GM12878 (cell line): ENCODE measurements around the gene RAB3IL1. TPM values are rescaled to one million over a fixed set of nuclear protein-coding genes. Genes with fewer than 3 reads are reported as not detected.

Experiments used
- ATAC-seq: fragments of 200-7000 bp; cut with Tn5 transposase; 3 replicates; pipeline ENCODE4 v1.9.1; 2020; ENCODE audit warnings: mild to moderate bottlenecking, moderate library complexity
- BruUV-seq: library from RNA; stranded (reverse); fragments of 400-500 nt; replicated peaks from 2 replicates; lab custom pipeline; 2021; lab: Mats Ljungman, UMichigan
- CTCF ChIA-PET: fragments of 300-600 bp; sonication (Branson Sonifier 250); formaldehyde crosslinking; extraction: SDS; loops from one replicate; lab custom pipeline; 2021; ENCODE audit warnings: inconsistent platforms; lab: Yijun Ruan, JAX
- POLR2A ChIA-PET: fragments of 350-600 bp; formaldehyde crosslinking; extraction: SDS; loops from one replicate; lab custom pipeline; 2021; ENCODE audit warnings: inconsistent platforms; lab: Charles Lee
- RAD21 ChIA-PET: fragments of 300-600 bp; sonication (Branson Sonifier 250); formaldehyde crosslinking; loops from one replicate; lab custom pipeline; 2023; ENCODE audit warnings: antibody characterized with exemption; ENCODE audit not compliant: unreplicated experiment; lab: Charles Lee
- SMC1A ChIA-PET: fragments of 300-600 bp; sonication (Branson Sonifier 250); formaldehyde crosslinking; loops from one replicate; lab custom pipeline; 2023; ENCODE audit not compliant: unreplicated experiment, uncharacterized antibody; lab: Charles Lee
- DNase-seq: peaks from one replicate; pipeline ENCODE4 v3.0.0-alpha.2; 2011; ENCODE audit warnings: low read depth, low spot score
- FAIRE-seq: peaks from 3 replicates; lab custom pipeline; 2011; peaks lifted over from hg19 to GRCh38; lab: Jason Lieb, UNC
- H2AFZ ChIP-seq: 2 replicates; pipeline ENCODE4 v1.6.0; 2011; ENCODE audit warnings: low read depth, low read length, control low read depth; ENCODE audit not compliant: control insufficient read depth
- H3K27ac ChIP-seq: 2 replicates; pipeline ENCODE4 v1.5.1; 2011; ENCODE audit warnings: control low read depth; ENCODE audit not compliant: control insufficient read depth, insufficient read depth
- H3K27me3 ChIP-seq, 2 experiments: replicated peaks in 1 of 2; 2 replicates each; pipeline versions ENCODE4 v1.6.0 to v1.6.1; 2011; ENCODE audit warnings: low read length in 1 of 2; ENCODE audit not compliant: control insufficient read depth in 2 of 2, insufficient read depth in 2 of 2
- H3K36me3 ChIP-seq, 2 experiments: 2 replicates each; pipeline ENCODE4 v1.5.1; 2011; ENCODE audit warnings: low read length in 1 of 2; ENCODE audit not compliant: control insufficient read depth in 2 of 2, insufficient read depth in 2 of 2
- H3K4me1 ChIP-seq: 2 replicates; pipeline ENCODE4 v1.6.1; 2011; ENCODE audit warnings: mild to moderate bottlenecking, low read length, moderate library complexity, mixed read lengths; ENCODE audit not compliant: control insufficient read depth, insufficient read depth
- H3K4me2 ChIP-seq: 2 replicates; pipeline ENCODE4 v1.6.0; 2011; ENCODE audit warnings: control low read depth; ENCODE audit not compliant: control insufficient read depth, insufficient read depth
- H3K4me3 ChIP-seq: fragments of 200-600 bp; sonication (generic); 2 replicates; pipeline ENCODE4 v1.5.1; 2016
- H3K79me2 ChIP-seq: 2 replicates; pipeline ENCODE4 v1.6.0; 2011; ENCODE audit warnings: low read length; ENCODE audit not compliant: control insufficient read depth, insufficient read depth
- H3K9ac ChIP-seq: 2 replicates; pipeline ENCODE4 v1.8.0; 2011; ENCODE audit warnings: low read length, control low read depth, mixed read lengths; ENCODE audit not compliant: control insufficient read depth, insufficient read depth
- H3K9me3 ChIP-seq: replicated peaks from 3 replicates; pipeline ENCODE4 v1.5.1; 2011; ENCODE audit warnings: mild to moderate bottlenecking, low read length; ENCODE audit not compliant: control insufficient read depth, insufficient read depth
- H4K20me1 ChIP-seq: 2 replicates; pipeline ENCODE4 v1.6.0; 2011; ENCODE audit not compliant: control insufficient read depth, insufficient read depth
- CBFB ChIP-seq: IDR thresholded peaks from 2 replicates; pipeline ENCODE4 v1.6.1; 2016; ENCODE audit warnings: antibody characterized with exemption, low read depth
- HDGF ChIP-seq: fragments of 450-650 bp; IDR thresholded peaks from 2 replicates; pipeline ENCODE4 v1.6.1; 2016; ENCODE audit warnings: antibody characterized with exemption
- KAT2A ChIP-seq: conservative IDR thresholded peaks from 2 replicates; pipeline ENCODE4 v1.6.1; 2011; ENCODE audit warnings: low read depth, low read length; ENCODE audit not compliant: control insufficient read depth
- RAD51 ChIP-seq: fragments of 450-650 bp; IDR thresholded peaks from 2 replicates; pipeline ENCODE4 v1.6.1; 2016; ENCODE audit warnings: moderate library complexity, mild to moderate bottlenecking, inconsistent platforms
- SMAD1 ChIP-seq: fragments of 450-650 bp; IDR thresholded peaks from 2 replicates; pipeline ENCODE4 v1.6.1; 2018; ENCODE audit warnings: mild to moderate bottlenecking, low read depth; ENCODE audit not compliant: partially characterized antibody
- SPI1 ChIP-seq: IDR thresholded peaks from 2 replicates; pipeline ENCODE4 v1.6.1; 2011; ENCODE audit warnings: low read depth, mild to moderate bottlenecking, low read length, moderate library complexity, borderline replicate concordance; ENCODE audit not compliant: insufficient read depth
- TCF7 ChIP-seq: IDR thresholded peaks from 2 replicates; pipeline ENCODE4 v1.6.1; 2014; ENCODE audit warnings: antibody characterized with exemption, borderline replicate concordance
- WRNIP1 ChIP-seq: IDR thresholded peaks from 2 replicates; pipeline ENCODE4 v1.6.1; 2011; ENCODE audit warnings: low read depth, low read length, improper control_type of control experiment, borderline replicate concordance
- ZNF24 ChIP-seq: fragments of 450-650 bp; IDR thresholded peaks from 2 replicates; pipeline ENCODE4 v1.6.1; 2017; ENCODE audit warnings: antibody characterized with exemption, mild to moderate bottlenecking
- WGBS: methylation state at CpG from one replicate; pipeline ENCODE4 v1.1.6; 2016; ENCODE audit warnings: low lambda C conversion rate; ENCODE audit not compliant: insufficient replicate concordance, insufficient coverage; ENCODE audit errors: missing lambda C conversion rate; 5-methylcytosine and 5-hydroxymethylcytosine counted together
- in situ Hi-C: fragments of 300-500 bp; cut with MboI; formaldehyde crosslinking; loops from 9 replicates; pipeline ENCODE4 v1.14.3; 2018; ENCODE audit warnings: mixed read lengths
- intact Hi-C: fragments of 100-400 bp; cut with micrococcal nuclease; formaldehyde crosslinking; loops from one replicate; pipeline ENCODE4 v1.14.2; 2022; ENCODE audit not compliant: unreplicated experiment
- polyA plus RNA-seq, 11 experiments: library from polyadenylated mRNA; depleted of rRNA in 4 of 11; unstranded in 6 of 11; stranded (reverse) in 5 of 11; fragments of >200 nt; fragmentation: Nextera tagmentation in 4 of 11; fragmentation: Illumina TruSeq in 1 of 11; extraction: Ambion mirVana in 4 of 11; extraction: Trizol in 1 of 11; gene quantifications; 1 replicate in 1 of 11; 2 replicates in 10 of 11; pipeline versions ENCODE4 v1.2.1 to v1.2.3, GENCODE V29; 2011 to 2016; ENCODE audit warnings: inconsistent platforms in 2 of 11, missing spikeins in 2 of 11, low read depth in 1 of 11
- total RNA-seq, 4 experiments: library from RNA; depleted of rRNA in 3 of 4; stranded (reverse); fragments of >200 nt in 3 of 4; fragmentation: Illumina TruSeq in 1 of 4; extraction: Trizol in 1 of 4; gene quantifications; 2 replicates each; pipeline versions ENCODE4 v1.2.1 to v1.2.3, GENCODE V29; 2013 to 2021
- TF ChIP-seq, protein P1 (sequence below): fragments of 450-650 bp; IDR thresholded peaks from 2 replicates; pipeline ENCODE4 v1.6.1; 2017; ENCODE audit warnings: low read depth, mild to moderate bottlenecking, moderate library complexity
- TF ChIP-seq, protein P2 (sequence below): fragments of 450-650 bp; IDR thresholded peaks from 2 replicates; pipeline ENCODE4 v1.6.1; 2017; ENCODE audit warnings: mild to moderate bottlenecking, moderate library complexity
- TF ChIP-seq, protein P3 (sequence below): fragments of 150-350 bp; IDR thresholded peaks from 2 replicates; pipeline ENCODE4 v1.6.1; 2016; ENCODE audit warnings: low read depth, low read length

RAB3IL1 gene
- total and polyA plus RNA-seq, 10 of the 15 experiments (the other 5 are each of a cell fraction or from before 2014, with no cell fraction given) = 0.04 TPM; not detected in 9

DNA sequence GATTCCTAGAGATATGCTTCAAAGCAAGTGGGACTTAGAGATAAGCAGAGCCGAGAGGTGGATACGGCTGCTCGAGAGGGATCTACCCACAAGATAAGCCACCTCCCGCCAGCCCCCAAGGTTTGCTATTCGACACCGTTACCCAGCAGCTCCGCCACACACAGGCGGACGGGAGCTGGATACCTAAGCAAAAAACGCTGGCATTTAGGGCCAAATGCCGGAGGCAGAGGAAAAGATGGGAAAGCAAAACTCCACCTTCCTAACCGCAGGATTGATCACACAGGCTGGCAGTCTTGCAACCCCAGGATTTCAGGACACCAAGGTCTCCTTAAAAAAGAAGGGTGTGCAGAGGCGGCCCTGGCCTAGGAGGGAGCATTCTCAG, 49.4 kb upstream of the RAB3IL1 start:
- in situ Hi-C loops = no loop called here
- ATAC-seq (no peak), FAIRE-seq (no peak), DNase-seq (no peak)
- WGBS = 1% methylated on average over 13 of the region's 13 CpGs
- Histone ChIP-seq H3K9me3 (no peaks in the 10 kb centered on the region), H2AFZ (no peak overlapping the region), H3K4me2 (peak overlapping the region; percentile 91), H3K4me3 (peak overlapping the region; percentile 100), H3K4me1 (peaks cover 43% of the 10 kb centered on the region), H3K9ac (peak overlapping the region; percentile 93), H3K36me3 (peaks cover 6 to 16% of the 10 kb centered on the region in 2 experiments), H3K27me3 (no peaks in the 10 kb centered on the region), H4K20me1 (peaks cover 8% of the 10 kb centered on the region), H3K27ac (peak overlapping the region; percentile 96), H3K79me2 (peaks cover 36% of the 10 kb centered on the region)
- BruUV-seq = no TSS peak
- intact Hi-C loops = loop anchor here (5.0 kb wide), 4 partner anchors 86 to 169 kb away; partner anchors contain the start of genes FADS2 and INCENP
- CTCF ChIA-PET = interaction anchor here (7.0 kb wide), 1 partner anchor 19 kb away, joined by 49 read pairs; no protein-coding TSS in a partner anchor
- RAD21 ChIA-PET = interaction anchor here (2.7 kb wide), 1 partner anchor 115 kb away, joined by 13 read pairs; no protein-coding TSS in a partner anchor
- POLR2A ChIA-PET = interaction anchor here (1.0 to 1.6 kb wide), 3 partner anchors 67 to 209 kb away, joined by 3 to 4 read pairs (median 3); no protein-coding TSS in a partner anchor
- SMC1A ChIA-PET = interaction anchor here (2.4 kb wide), 1 partner anchor 115 kb away, joined by 13 read pairs; no protein-coding TSS in a partner anchor
- TF ChIP-seq CBFB = peak; percentile 14; the same call in 1 of the 2 replicates
- TF ChIP-seq, protein P1, sequence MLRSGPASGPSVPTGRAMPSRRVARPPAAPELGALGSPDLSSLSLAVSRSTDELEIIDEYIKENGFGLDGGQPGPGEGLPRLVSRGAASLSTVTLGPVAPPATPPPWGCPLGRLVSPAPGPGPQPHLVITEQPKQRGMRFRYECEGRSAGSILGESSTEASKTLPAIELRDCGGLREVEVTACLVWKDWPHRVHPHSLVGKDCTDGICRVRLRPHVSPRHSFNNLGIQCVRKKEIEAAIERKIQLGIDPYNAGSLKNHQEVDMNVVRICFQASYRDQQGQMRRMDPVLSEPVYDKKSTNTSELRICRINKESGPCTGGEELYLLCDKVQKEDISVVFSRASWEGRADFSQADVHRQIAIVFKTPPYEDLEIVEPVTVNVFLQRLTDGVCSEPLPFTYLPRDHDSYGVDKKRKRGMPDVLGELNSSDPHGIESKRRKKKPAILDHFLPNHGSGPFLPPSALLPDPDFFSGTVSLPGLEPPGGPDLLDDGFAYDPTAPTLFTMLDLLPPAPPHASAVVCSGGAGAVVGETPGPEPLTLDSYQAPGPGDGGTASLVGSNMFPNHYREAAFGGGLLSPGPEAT = 0 out of 2 replicates have a peak, but pooled peaks have one; percentile 31
- TF ChIP-seq HDGF = peak; percentile 40; the same call in 1 of the 2 replicates
- TF ChIP-seq SMAD1 = peak; percentile 21
- TF ChIP-seq ZNF24 = no peak
- no peak for TF ChIP-seq KAT2A
- TF ChIP-seq, protein P2, sequence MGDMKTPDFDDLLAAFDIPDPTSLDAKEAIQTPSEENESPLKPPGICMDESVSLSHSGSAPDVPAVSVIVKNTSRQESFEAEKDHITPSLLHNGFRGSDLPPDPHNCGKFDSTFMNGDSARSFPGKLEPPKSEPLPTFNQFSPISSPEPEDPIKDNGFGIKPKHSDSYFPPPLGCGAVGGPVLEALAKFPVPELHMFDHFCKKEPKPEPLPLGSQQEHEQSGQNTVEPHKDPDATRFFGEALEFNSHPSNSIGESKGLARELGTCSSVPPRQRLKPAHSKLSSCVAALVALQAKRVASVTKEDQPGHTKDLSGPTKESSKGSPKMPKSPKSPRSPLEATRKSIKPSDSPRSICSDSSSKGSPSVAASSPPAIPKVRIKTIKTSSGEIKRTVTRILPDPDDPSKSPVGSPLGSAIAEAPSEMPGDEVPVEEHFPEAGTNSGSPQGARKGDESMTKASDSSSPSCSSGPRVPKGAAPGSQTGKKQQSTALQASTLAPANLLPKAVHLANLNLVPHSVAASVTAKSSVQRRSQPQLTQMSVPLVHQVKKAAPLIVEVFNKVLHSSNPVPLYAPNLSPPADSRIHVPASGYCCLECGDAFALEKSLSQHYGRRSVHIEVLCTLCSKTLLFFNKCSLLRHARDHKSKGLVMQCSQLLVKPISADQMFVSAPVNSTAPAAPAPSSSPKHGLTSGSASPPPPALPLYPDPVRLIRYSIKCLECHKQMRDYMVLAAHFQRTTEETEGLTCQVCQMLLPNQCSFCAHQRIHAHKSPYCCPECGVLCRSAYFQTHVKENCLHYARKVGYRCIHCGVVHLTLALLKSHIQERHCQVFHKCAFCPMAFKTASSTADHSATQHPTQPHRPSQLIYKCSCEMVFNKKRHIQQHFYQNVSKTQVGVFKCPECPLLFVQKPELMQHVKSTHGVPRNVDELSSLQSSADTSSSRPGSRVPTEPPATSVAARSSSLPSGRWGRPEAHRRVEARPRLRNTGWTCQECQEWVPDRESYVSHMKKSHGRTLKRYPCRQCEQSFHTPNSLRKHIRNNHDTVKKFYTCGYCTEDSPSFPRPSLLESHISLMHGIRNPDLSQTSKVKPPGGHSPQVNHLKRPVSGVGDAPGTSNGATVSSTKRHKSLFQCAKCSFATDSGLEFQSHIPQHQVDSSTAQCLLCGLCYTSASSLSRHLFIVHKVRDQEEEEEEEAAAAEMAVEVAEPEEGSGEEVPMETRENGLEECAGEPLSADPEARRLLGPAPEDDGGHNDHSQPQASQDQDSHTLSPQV = no peak
- 0 out of 2 replicates have a peak, but pooled peaks have one; percentile 6 for TF ChIP-seq RAD51
- TF ChIP-seq, protein P3, sequence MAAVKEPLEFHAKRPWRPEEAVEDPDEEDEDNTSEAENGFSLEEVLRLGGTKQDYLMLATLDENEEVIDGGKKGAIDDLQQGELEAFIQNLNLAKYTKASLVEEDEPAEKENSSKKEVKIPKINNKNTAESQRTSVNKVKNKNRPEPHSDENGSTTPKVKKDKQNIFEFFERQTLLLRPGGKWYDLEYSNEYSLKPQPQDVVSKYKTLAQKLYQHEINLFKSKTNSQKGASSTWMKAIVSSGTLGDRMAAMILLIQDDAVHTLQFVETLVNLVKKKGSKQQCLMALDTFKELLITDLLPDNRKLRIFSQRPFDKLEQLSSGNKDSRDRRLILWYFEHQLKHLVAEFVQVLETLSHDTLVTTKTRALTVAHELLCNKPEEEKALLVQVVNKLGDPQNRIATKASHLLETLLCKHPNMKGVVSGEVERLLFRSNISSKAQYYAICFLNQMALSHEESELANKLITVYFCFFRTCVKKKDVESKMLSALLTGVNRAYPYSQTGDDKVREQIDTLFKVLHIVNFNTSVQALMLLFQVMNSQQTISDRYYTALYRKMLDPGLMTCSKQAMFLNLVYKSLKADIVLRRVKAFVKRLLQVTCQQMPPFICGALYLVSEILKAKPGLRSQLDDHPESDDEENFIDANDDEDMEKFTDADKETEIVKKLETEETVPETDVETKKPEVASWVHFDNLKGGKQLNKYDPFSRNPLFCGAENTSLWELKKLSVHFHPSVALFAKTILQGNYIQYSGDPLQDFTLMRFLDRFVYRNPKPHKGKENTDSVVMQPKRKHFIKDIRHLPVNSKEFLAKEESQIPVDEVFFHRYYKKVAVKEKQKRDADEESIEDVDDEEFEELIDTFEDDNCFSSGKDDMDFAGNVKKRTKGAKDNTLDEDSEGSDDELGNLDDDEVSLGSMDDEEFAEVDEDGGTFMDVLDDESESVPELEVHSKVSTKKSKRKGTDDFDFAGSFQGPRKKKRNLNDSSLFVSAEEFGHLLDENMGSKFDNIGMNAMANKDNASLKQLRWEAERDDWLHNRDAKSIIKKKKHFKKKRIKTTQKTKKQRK = no peak
- no peak for TF ChIP-seq SPI1
- 0 out of 2 replicates have a peak, but pooled peaks have one; percentile 67 for TF ChIP-seq WRNIP1
- TF ChIP-seq TCF7 = no peak
